GM23248 (cell line): ENCODE measurements around the gene METTL8. TPM values are rescaled to one million over a fixed set of nuclear protein-coding genes. Genes with fewer than 3 reads are reported as not detected.

ENCODE experiments used
- DNase-seq: peaks from one replicate; pipeline ENCODE4 v3.0.0-alpha.2; 2015
- H2AFZ ChIP-seq: fragments of 200-600 bp; sonication (generic); 2 replicates; pipeline ENCODE4 v1.6.1; 2016; ENCODE audit warnings: antibody characterized with exemption
- H3F3A ChIP-seq: fragments of 200-600 bp; sonication (generic); 2 replicates; pipeline ENCODE4 v1.6.1; 2016; ENCODE audit warnings: mild to moderate bottlenecking, antibody characterized with exemption, mixed run types; ENCODE audit not compliant: insufficient read depth
- H3K27ac ChIP-seq: fragments of 200-600 bp; sonication (generic); 2 replicates; pipeline ENCODE4 v1.5.1; 2016; ENCODE audit warnings: mild to moderate bottlenecking
- H3K27me3 ChIP-seq: fragments of 200-600 bp; sonication (generic); replicated peaks from 2 replicates; pipeline ENCODE4 v1.6.1; 2016; ENCODE audit warnings: mild to moderate bottlenecking; ENCODE audit not compliant: insufficient read depth
- H3K36me3 ChIP-seq: fragments of 200-600 bp; sonication (generic); 2 replicates; pipeline ENCODE4 v1.6.1; 2016; ENCODE audit warnings: low read depth, mild to moderate bottlenecking
- H3K4me1 ChIP-seq: fragments of 200-600 bp; sonication (generic); 2 replicates; pipeline ENCODE4 v1.6.1; 2016; ENCODE audit warnings: mild to moderate bottlenecking; ENCODE audit not compliant: insufficient read depth
- H3K4me2 ChIP-seq: fragments of 200-600 bp; sonication (generic); one replicate; pipeline ENCODE4 v1.6.1; 2016; ENCODE audit warnings: mild to moderate bottlenecking; ENCODE audit not compliant: unreplicated experiment
- H3K4me3 ChIP-seq: fragments of 200-600 bp; sonication (generic); 2 replicates; pipeline ENCODE4 v1.5.1; 2016; ENCODE audit warnings: mild to moderate bottlenecking
- H3K79me2 ChIP-seq: fragments of 200-600 bp; sonication (generic); 2 replicates; pipeline ENCODE4 v1.6.1; 2016; ENCODE audit warnings: mild to moderate bottlenecking; ENCODE audit not compliant: insufficient read depth
- H3K9ac ChIP-seq: fragments of 200-600 bp; sonication (generic); 2 replicates; pipeline ENCODE4 v1.6.1; 2016; ENCODE audit warnings: mild to moderate bottlenecking
- H3K9me2 ChIP-seq: fragments of 200-600 bp; sonication (generic); 2 replicates; pipeline ENCODE4 v1.6.1; 2016; ENCODE audit warnings: mixed run types, mild to moderate bottlenecking, moderate library complexity; ENCODE audit not compliant: insufficient read depth
- H3K9me3 ChIP-seq: fragments of 200-600 bp; sonication (generic); one replicate; pipeline ENCODE4 v1.6.1; 2017; ENCODE audit warnings: low read depth
- H4K20me1 ChIP-seq: fragments of 200-600 bp; sonication (generic); 2 replicates; pipeline ENCODE4 v1.6.0; 2016; ENCODE audit not compliant: insufficient read depth
- EZH2 ChIP-seq: fragments of 200-600 bp; sonication (generic); IDR thresholded peaks from 2 replicates; pipeline ENCODE4 v1.6.1; 2018; ENCODE audit warnings: antibody characterized with exemption, mild to moderate bottlenecking; ENCODE audit not compliant: insufficient read depth, poor library complexity, severe bottlenecking
- EZH2phosphoT487 ChIP-seq: fragments of 200-600 bp; sonication (generic); IDR thresholded peaks from 2 replicates; pipeline ENCODE4 v1.6.1; 2018; ENCODE audit warnings: antibody characterized with exemption, moderate library complexity, mild to moderate bottlenecking, low read depth; ENCODE audit not compliant: insufficient read depth
- WGBS, 2 experiments: methylation state at CpG; one replicate each; pipeline ENCODE4 v1.1.6; 2015 to 2017; ENCODE audit warnings: low lambda C conversion rate in 2 of 2, low coverage in 1 of 2; ENCODE audit errors: missing lambda C conversion rate in 2 of 2; 5-methylcytosine and 5-hydroxymethylcytosine counted together
- in situ Hi-C: fragments of 300-500 bp; cut with MboI; formaldehyde crosslinking; loops from 2 replicates; pipeline ENCODE4 v1.15.0; 2020
- polyA plus RNA-seq: library from polyadenylated mRNA; unstranded; fragments of >200 nt; fragmentation: Nextera tagmentation; extraction: Ambion mirVana; gene quantifications from 2 replicates; pipeline ENCODE4 v1.2.1, GENCODE V29; 2016
- total RNA-seq: library from RNA; depleted of rRNA; stranded (reverse); fragments of >200 nt; shearing (Covaris generic); gene quantifications from 2 replicates; pipeline ENCODE4 v1.2.3, GENCODE V29; 2014

METTL8 gene
- total and polyA plus RNA-seq, 2 experiments from 2014 or later, result 27.2 to 38.5 TPM

DNA sequence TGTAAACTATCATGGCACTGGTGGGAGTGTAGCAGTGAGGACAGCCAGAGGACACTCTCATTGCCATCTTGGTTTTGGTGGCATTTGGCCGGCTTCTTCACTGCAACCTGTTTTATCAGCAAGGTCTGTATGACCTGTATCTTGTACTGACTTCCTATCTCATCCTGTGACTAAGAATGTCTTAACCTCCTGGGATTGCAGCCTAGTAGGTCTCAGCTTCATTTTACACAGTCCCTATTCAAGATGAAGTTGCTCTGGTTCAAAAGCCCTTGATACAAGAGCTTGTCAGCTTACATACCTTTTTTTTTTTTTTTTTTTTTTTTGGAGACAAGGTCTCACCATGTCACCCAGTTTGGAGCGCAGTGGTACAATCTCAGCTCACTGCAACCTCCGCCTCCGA lies 110.9 kb downstream of the METTL8 start:
- Histone ChIP-seq H3K9me3 (no peaks in the 10 kb centered on the region), H3K36me3 (no peaks in the 10 kb centered on the region), H3K9me2 (no peaks in the 10 kb centered on the region), H3K27me3 (no peaks in the 10 kb centered on the region), H3F3A (no peaks in the 10 kb centered on the region), H3K4me3 (no peak overlapping the region), H4K20me1 (no peaks in the 10 kb centered on the region), H3K79me2 (no peaks in the 10 kb centered on the region), H3K27ac (no peak overlapping the region), H2AFZ (no peak overlapping the region), H3K4me1 (peaks cover 3% of the 10 kb centered on the region; the same call in 1 of the 2 replicates), H3K9ac (no peak overlapping the region), H3K4me2 (no peak overlapping the region)
- in situ Hi-C loops, result no loop called here
- TF ChIP-seq EZH2, result no peak
- TF ChIP-seq EZH2phosphoT487, result no peak
- DNase-seq, result no peak
- 98 to 100% methylated on average over 4 of the region's 4 CpGs for whole genome bisulfite sequencing, 2 experiments

DNA sequence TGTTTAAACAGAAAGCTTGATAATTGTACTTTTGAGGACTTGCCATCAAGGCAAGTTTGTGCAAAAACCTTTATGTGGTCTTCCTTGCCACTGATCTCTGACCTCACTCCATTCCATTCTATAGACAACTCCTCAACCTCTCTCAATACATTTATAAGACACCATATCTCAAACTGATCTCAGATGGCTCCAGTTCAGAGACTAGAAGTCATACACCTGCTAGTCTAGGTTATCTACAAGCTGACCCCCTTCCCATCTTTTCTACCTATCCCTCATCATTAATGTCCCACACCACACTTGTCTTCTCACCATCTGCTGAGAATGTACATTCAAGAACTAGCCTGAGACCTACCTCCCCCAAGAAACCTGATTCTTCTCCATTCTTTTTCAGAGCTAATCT lies 113.1 kb downstream of the METTL8 start:
- Histone ChIP-seq H3K36me3 (no peaks in the 10 kb centered on the region), H3K4me2 (no peak overlapping the region), H4K20me1 (no peaks in the 10 kb centered on the region), H3K9me3 (no peaks in the 10 kb centered on the region), H2AFZ (no peak overlapping the region), H3K27me3 (no peaks in the 10 kb centered on the region), H3F3A (no peaks in the 10 kb centered on the region), H3K27ac (no peak overlapping the region), H3K79me2 (no peaks in the 10 kb centered on the region), H3K9me2 (no peaks in the 10 kb centered on the region), H3K4me1 (peaks cover 3% of the 10 kb centered on the region; the same call in 1 of the 2 replicates), H3K9ac (no peak overlapping the region), H3K4me3 (no peak overlapping the region)
- no peak for TF ChIP-seq EZH2
- TF ChIP-seq EZH2phosphoT487, result no peak
- in situ Hi-C loops, result no loop called here
- no peak for DNase-seq

DNA sequence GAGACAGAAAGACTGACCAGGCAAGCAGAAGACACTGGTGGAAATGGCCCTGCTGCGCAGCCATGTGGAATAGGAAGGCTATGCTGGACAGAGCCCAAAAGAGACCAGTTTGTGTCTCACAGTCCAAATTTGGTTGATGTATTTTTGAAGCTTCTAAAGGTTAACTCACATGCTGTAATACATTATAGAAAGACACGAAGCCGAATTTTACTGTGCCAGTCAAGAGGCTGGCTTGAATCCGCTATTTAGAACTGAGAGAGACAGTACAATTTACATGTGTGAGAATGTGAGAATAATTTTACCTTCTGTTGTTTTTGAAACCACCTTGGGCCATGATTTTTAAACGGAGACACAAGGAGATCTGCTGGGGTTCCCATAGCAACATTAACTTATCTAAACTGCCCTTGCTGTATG lies 113.6 kb downstream of the METTL8 start:
- peaks cover 3% of the 10 kb centered on the region; the same call in 1 of the 2 replicates for H3K4me1 ChIP-seq
- no peak for DNase-seq
- no peaks in the 10 kb centered on the region for H3F3A ChIP-seq
- H3K9me2 ChIP-seq, result no peaks in the 10 kb centered on the region
- H3K27me3 ChIP-seq, result no peaks in the 10 kb centered on the region
- no peak overlapping the region for H2AFZ ChIP-seq
- no peak overlapping the region for H3K4me2 ChIP-seq
- H3K27ac ChIP-seq, result no peak overlapping the region
- WGBS, 2 experiments, result 89 to 90% methylated on average over 5 of the region's 5 CpGs
- H4K20me1 ChIP-seq, result no peaks in the 10 kb centered on the region
- H3K79me2 ChIP-seq, result no peaks in the 10 kb centered on the region
- no peak overlapping the region for H3K4me3 ChIP-seq
- H3K36me3 ChIP-seq, result no peaks in the 10 kb centered on the region
- in situ Hi-C loops, result no loop called here
- no peak for TF ChIP-seq EZH2phosphoT487
- no peak for TF ChIP-seq EZH2
- H3K9ac ChIP-seq, result no peak overlapping the region
- H3K9me3 ChIP-seq, result no peaks in the 10 kb centered on the region

DNA sequence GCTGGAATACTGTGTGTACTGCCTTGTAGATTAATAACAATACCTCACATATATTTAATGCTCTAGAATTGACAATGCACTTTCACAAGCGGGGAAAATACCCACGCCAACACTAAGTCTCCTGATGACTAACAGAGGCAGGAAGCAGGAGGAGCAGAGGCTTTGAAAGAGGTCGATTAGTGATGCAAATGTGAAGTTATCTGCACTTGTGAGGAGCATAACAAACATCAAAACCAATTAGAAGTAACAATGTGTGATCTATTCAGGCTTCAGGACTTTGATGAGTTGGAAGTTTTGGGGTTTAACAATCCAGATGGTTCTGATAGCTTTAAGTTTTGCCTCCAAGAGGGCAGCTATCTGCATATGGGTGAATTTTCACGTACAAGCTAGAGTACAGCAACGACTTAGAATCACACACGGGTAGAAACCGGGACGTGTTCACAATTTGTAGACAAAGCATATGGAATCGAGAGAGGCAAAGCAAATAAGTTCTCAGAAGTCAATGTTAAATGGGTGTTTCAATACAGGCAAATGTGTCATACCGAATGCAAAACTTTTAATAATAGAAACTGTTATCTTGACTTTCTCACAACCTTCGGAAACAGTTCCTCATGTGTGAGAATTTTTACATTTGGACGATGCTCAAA lies 114.5 kb downstream of the METTL8 start:
- no peaks in the 10 kb centered on the region for H3K9me2 ChIP-seq
- H3K4me2 ChIP-seq, result no peak overlapping the region
- H4K20me1 ChIP-seq, result no peaks in the 10 kb centered on the region
- no peak overlapping the region for H3K4me3 ChIP-seq
- no peak overlapping the region for H2AFZ ChIP-seq
- in situ Hi-C loops, result no loop called here
- TF ChIP-seq EZH2phosphoT487 (no peak), EZH2 (no peak)
- H3K27ac ChIP-seq, result no peak overlapping the region
- H3K9me3 ChIP-seq, result no peaks in the 10 kb centered on the region
- no peak overlapping the region for H3K9ac ChIP-seq
- no peaks in the 10 kb centered on the region for H3K79me2 ChIP-seq
- DNase-seq, result peak; percentile 21
- H3K27me3 ChIP-seq, result no peaks in the 10 kb centered on the region
- H3K4me1 ChIP-seq, result peaks cover 3% of the 10 kb centered on the region; the same call in 1 of the 2 replicates
- 89 to 92% methylated on average over 12 of the region's 12 CpGs for WGBS, 2 experiments
- H3K36me3 ChIP-seq, result no peaks in the 10 kb centered on the region
- no peaks in the 10 kb centered on the region for H3F3A ChIP-seq

DNA sequence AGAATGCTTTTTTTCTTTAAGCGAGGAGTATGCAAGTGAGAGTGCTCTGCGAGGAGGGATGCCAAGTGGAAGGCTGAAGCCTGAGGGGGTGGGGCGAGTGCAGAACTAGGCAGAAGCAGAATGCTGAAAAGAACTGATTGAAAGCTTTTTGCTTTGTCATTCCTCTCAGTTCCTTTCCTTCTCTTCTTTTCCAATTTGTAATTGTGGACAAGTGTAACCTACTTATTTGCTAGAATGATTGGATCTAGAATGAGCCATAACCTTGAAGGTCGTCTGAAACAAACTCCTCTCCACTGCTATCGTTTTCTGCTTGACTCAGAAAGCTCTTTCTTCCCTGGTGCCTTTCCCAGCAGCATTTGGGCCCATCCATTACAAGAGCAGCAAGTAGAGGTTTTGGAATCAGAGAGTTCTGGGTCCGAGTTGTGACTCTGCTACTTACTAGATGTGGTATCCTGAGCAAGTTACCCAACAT lies 115.3 kb downstream of the METTL8 start:
- Histone ChIP-seq H3K9ac (no peak overlapping the region), H3K27me3 (no peaks in the 10 kb centered on the region), H3K9me3 (no peaks in the 10 kb centered on the region), H4K20me1 (no peaks in the 10 kb centered on the region), H3K27ac (no peak overlapping the region), H2AFZ (no peak overlapping the region), H3K36me3 (no peaks in the 10 kb centered on the region), H3K4me3 (no peak overlapping the region), H3K4me1 (peaks cover 3% of the 10 kb centered on the region; the same call in 1 of the 2 replicates), H3F3A (no peaks in the 10 kb centered on the region), H3K9me2 (no peaks in the 10 kb centered on the region), H3K4me2 (no peak overlapping the region), H3K79me2 (no peaks in the 10 kb centered on the region)
- 35 to 40% methylated on average over 6 of the region's 6 CpGs for WGBS, 2 experiments
- DNase-seq, result peak; percentile 19
- in situ Hi-C loops, result no loop called here
- TF ChIP-seq EZH2, result no peak
